Suppressor macrophage treated with lipopolysaccharide for 1 hour (primary cell): ENCODE measurements around the gene JMJD8.
A peak's percentile ranks its signal among the peaks of the same experiment; 100 is the strongest.
"Not testable (repeated sequence)": the region's sequence is repeated elsewhere in the genome, so short reads cannot be mapped to it uniquely, and the experiment has no call there.

ENCODE experiments used
- DNase-seq, 3 donors: peaks; one replicate each; pipeline ENCODE4 v3.0.0-alpha.2; 2020 to 2022

Gene JMJD8

GRCh38 chr16:708019-708418 is 23.9 kb upstream of the JMJD8 start:
- DNase-seq, result peak in 1 of 3 donors; percentile 14

GRCh38 chr16:707062-707538 is 23.0 kb upstream of the JMJD8 start:
- DNase-seq, result peak in 1 of 3 donors; percentile 16

- DNase-seq, result no peak
These were observed 22.3 kb upstream of the JMJD8 start for GRCh38 chr16:706189-707061.

DNA sequence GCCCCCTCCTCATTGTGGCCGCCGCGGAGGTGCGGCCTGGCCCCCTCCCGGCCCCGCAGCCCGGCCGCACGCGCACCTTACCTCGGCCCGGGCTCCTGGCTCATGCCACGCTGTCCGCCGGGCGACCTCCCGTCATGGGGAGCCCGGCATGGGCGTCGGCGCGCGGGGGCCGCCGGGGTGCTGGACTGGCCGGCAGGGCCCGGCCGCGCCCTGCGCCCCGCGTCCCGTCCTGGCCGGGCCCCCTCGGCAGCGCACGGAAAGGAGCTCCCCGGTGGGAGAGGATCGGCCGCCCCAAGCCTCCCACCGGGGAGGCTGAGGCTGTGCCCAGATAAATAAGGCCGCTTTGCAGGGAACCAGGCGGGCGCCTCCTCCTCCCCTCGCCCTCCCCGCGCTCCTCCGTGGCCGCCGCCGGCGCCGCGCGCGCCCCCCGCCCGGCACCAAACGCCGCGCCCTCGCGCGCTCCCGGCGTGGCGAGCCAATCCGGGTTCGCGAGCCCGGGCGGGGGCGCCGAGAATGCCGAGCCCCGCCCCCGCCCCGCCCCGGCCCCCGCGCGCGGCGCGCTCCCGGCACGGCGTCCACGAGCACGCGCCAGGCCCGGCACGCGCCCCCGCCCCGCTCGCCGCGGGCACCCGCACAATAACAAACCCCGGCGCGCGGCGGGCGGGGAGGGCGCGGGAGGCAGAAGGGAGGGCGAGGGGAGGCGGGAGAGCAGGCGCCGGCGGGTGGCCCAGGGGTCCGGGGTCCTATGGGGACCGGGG is 21.5 kb upstream of the JMJD8 start, which contains the start of gene FBXL16:
TSS of gene FBXL16 (minus strand) at position 371 of the 758 bp plus-strand sequence. CDS start 8,396 bp downstream, outside the sequence.
- peak in 2 of 3 donors; percentile 15 to 21 for DNase-seq

DNA sequence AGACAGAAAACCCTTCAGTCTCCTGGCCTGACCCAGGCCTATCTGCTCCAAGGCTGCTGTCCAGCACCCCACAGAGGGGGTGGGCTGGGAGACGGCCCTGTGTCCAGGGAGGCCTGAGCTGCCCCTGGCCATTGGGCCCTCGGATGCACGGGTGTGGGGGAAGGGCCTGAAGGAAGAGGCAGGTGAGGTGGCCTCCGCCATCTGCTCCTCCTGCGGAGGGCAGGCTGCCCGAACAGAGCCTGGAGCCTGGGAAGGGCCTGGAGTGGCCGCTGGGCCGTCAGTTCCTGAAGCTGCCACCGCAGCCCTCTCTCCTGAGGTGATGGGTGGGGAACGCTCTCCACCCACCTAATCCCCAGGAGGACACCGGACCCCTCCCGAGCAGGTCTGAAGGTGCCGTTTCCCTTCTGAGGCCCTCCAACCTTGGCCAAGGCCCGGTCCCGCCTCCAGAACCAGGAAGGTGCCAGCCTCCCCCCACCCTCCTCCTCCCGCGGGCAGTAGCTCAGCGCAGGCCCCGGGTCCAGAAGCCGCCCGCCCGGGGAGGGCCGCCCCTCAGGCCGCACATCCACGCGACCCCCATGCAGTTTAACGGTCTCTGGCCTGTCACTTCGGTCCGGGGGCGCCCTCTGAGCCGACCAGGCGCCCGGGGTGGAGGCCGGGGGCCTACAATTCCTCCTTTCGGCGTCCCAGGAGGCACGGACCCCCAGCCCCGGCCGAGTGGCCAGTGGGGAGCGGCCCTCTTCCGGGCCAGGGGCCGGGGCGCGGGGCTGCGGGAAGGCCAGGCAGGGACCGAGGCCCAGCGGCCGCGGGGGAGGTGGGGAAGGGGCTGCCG is 20.6 kb upstream of the JMJD8 start:
- DNase-seq, result no peak

DNA sequence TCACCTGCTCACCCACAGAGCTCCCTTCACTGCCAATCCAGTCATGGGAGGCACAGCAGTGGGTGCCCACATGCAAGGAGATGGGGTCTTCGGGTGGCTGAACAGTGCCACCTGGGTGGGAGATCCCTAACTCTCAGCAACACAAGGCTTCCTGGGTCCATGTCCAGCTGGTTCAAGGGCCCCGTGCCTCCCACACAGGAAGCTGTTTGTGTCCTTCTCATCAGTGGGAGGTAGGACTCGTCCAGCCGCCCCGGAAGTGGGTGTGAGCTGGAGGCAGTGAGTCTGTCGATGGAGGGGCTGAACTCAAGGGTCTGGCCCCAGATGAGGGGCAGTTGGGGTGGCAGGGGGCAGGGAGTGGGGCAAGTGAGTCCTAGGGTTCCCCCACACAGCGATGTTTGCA is 19.9 kb upstream of the JMJD8 start:
- DNase-seq, result no peak

- DNase-seq, result no peak
These were observed 19.3 kb upstream of the JMJD8 start for GRCh38 chr16:703406-703805.

- no peak for DNase-seq
These were observed 18.2 kb upstream of the JMJD8 start for GRCh38 chr16:702341-702740.

DNA sequence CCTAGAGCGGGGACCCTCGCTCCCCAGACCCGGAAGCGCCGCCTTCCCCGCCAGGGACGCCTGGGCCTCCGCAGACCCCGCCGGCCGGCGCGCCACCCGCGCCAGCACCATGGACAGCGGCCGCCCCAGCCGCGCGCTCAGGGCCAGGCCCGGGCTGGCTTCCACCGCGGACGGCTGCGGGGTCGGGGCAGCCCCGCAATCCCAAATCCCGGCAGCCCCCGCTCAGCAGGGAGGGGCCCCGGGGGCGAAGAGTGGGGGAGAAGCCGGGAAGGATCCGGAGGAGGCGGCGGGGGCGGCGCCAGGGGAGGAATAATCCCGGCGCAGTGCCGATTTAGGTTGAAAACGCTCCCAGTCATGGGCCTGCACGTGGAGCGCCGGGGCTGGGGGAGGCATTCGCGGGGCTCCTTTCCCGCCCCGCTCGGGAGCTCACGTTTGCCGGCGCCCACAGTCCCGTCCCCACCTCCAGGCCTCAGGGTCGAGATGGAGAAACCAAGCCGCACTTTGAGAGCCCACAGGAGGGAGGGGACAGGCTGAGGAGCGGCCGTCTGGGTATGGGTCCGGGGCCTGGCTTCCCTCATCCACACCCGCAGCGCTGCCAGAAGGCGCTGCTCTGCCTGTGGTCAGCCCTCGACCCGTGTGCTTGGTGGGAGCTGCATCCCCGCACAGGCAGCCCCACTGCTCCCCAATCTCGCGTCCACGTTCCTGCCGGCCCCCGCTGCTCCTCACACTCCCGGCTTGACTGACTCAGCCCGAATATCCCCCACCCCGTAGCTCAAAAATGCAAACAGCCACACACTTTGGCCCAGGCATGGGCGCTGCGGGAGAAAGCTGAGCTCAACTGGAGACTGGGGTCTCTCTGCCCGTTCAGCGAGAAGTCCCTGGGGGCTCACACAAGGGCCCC is 16.8 kb upstream of the JMJD8 start:
- peak; percentile 25 to 65 (median 40) for DNase-seq

GRCh38 chr16:698911-699671 is 15.0 kb upstream of the JMJD8 start:
- DNase-seq, result no peak

DNA sequence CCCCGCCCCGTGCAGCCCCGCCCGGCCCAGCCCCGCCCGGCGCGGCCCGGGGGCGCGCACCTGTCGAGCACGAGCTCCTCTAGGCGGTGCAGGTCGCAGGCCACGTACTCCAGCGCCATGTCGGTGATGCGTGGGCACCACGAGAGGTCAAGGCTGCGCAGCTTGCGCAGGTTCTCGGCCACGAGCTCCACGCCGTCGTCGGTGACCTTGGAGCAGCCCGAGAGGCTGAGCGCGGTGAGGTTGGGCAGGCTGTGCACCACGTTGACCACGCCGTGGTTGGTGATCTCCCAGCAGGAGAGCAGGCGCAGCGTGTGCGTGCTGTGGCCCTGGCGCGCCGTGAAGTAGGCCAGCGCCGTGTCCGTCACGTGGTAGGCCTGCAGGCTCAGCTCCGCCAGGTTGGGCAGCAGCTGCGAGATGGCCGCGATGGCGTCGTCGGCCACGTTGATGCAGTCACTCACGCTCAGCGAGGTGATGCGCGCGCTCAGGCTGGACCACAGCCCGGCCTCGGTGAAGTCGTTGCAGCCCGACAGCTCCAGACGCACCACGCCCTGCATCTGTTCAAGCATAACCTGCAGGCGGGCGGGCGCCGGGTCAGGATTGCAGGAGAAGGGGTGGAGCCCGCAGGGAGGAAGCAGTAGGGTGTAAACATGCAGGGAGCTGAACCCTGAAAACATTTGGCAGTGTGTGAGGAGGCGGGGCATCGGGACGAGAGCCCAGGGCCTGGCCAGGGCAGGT is 11.4 kb upstream of the JMJD8 start:
- DNase-seq, result peak in 1 of 3 donors; percentile 23

GRCh38 chr16:694863-695354 is 10.8 kb upstream of the JMJD8 start:
- no peak for DNase-seq

- no peak for DNase-seq
These were observed 10.2 kb upstream of the JMJD8 start for GRCh38 chr16:694187-694862.

GRCh38 chr16:693766-694165 is 9.6 kb upstream of the JMJD8 start:
- DNase-seq, result no peak

DNA sequence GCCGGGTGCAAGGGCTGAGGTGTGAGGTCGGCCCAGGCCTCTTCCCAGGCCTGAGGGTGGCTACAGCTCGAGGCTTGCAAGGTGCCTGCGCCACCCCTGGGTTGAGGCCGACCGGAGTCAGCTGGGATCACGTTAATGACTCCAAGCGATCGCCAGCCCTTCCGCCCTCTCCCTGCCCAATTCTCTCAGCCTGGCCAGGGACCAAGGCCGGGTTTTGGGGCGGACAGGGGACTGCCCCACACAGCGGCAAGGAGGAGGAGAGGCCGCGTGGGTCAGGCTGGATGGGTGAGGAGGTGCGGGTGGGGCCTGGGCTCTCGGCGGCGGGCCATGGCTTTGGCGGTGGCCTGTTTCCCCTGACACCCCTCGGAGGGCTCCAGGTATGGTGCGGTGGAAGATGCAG is 9.2 kb upstream of the JMJD8 start:
- DNase-seq, result no peak

DNA sequence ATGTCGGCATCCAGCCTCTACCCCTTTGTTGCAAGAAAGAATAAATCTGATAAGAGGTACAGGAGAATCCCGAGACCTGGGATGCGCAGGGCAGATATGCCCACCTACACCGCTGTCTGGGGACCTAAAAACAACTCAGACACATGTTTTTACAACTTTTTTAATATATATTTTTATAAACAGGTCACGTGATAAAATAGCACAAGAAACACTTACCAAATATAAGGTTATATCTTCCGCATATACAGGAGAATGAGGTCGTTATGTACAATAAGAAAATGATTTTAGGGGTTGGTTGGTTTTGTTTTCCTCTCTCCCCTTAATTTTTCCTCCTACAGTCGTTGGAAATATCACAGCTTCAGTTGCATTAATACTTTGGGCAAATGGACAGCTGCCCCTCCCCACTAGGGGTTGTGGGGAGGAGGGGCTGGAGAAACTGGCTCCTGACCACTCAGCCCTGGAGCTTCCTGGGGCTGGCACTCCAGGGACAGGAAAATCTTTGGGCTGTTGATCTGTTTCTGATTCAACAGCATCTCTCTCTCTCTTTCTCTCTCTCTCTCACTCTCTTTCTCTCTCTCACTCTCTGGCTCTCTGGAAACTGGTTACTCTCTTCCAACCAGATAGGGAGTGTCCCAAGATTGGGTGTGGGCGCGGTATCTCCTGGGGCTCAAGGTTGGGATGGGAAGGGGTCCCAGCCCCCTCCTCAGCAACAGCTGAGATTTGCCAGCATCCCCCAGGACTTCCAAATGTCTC is 8.4 kb upstream of the JMJD8 start:
- DNase-seq, result no peak

GRCh38 chr16:691242-691641 is 7.1 kb upstream of the JMJD8 start:
- not testable (repeated sequence) for DNase-seq

DNA sequence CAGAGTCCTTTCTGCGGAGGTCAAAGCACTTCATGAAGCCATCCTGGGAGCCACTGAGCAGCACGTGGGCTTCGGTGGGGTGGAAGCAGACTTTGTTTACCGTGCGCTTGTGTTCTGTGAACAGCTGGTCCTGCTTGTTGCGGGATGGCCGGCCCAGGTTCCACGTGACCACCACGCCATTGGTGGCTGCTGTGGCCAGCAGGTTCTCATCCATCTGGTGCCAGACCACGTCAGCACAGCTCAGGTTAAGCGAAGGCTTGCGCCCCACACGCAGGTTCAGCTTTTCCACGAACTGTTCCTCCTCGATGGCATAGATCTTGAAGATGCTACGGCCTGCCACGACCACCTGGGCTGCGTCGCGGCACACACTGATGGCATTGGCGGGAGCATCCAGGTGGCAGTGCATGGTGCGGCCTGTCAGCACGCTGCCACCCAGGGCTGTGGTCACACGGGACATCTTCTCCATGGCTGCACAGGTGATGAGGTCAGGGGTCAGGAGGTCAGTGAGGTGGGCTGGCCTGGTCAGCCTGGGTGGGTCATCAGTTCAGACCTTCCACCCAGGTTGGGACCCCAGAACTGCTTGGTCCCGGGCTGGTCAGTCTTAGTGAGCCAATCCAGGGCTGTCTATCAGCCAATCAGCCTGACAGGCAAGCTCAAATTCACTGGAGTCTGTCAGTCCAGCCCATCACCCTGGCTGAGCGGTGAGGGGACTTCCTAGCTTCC is 5.2 kb upstream of the JMJD8 start:
- DNase-seq, result no peak
